Vagina (tissue), 2 donors: Measurements from ENCODE around the gene CFAP68.

ENCODE experiments used
- POLR2A ChIP-seq, 2 donors: fragments of 450-650 bp; IDR thresholded peaks; one replicate each; pipeline ENCODE4 v1.6.1; 2017; ENCODE audit warnings: antibody characterized with exemption in 2 of 2, mild to moderate bottlenecking in 2 of 2, moderate library complexity in 2 of 2
- TF ChIP-seq, protein P1 (sequence below), 3 experiments: fragments of 450-650 bp in 2 of 3; fragments of 200-600 bp in 1 of 3; sonication (generic) in 1 of 3; IDR thresholded peaks; one replicate each; pipeline ENCODE4 v1.5.1; 2017 to 2019; ENCODE audit warnings: antibody characterized with exemption in 3 of 3, mild to moderate bottlenecking in 2 of 3, moderate library complexity in 2 of 3

DNA sequence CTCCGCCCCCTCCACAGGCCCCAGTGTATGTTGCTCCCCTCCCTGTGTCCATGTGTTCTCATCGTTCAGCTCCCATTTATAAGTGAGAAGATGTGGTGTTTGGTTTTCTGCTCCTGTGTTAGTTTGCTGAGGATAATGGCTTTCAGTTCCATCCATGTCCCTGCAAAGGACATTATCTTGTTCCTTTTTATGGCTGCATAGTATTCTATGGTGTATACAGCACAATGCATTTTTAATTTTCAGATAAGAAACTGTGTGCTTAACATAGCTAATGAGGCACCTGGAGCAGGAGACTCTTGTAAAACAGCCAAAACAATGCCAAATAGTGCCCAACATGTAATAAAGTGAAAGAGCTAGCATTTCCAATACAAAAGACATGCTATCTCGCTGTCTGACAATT is 29.7 kb upstream of the CFAP68 start:
- TF ChIP-seq POLR2A (IDR thresholded peaks at IDR 0.05): no peak
- TF ChIP-seq, protein P1, sequence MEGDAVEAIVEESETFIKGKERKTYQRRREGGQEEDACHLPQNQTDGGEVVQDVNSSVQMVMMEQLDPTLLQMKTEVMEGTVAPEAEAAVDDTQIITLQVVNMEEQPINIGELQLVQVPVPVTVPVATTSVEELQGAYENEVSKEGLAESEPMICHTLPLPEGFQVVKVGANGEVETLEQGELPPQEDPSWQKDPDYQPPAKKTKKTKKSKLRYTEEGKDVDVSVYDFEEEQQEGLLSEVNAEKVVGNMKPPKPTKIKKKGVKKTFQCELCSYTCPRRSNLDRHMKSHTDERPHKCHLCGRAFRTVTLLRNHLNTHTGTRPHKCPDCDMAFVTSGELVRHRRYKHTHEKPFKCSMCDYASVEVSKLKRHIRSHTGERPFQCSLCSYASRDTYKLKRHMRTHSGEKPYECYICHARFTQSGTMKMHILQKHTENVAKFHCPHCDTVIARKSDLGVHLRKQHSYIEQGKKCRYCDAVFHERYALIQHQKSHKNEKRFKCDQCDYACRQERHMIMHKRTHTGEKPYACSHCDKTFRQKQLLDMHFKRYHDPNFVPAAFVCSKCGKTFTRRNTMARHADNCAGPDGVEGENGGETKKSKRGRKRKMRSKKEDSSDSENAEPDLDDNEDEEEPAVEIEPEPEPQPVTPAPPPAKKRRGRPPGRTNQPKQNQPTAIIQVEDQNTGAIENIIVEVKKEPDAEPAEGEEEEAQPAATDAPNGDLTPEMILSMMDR (IDR thresholded peaks at IDR 0.05): no peak
